ENCODE measurements around the gene ALPK3. TPM values are rescaled to one million over a fixed set of nuclear protein-coding genes. Genes with fewer than 3 reads are reported as not detected.
"Not testable (repeated sequence)": the region's sequence is repeated elsewhere in the genome, so short reads cannot be mapped to it uniquely, and the experiment has no call there.

Gene ALPK3
- total RNA-seq, 1 donor from 2014 or later: 181 TPM

- peaks cover 10% of the 10 kb centered on the region for H3K4me1 ChIP-seq
- no peak for DNase-seq
- TF ChIP-seq CTCF (IDR thresholded peaks at IDR 0.05; ENCODE audit: borderline replicate concordance): no peak
- no peaks in the 10 kb centered on the region for H3K27me3 ChIP-seq (ENCODE audit: low read depth)
- no peak overlapping the region for H3K4me3 ChIP-seq
- intact Hi-C loops (cut with micrococcal nuclease): no loop called here
- peak overlapping the region; percentile 33 for H3K27ac ChIP-seq (replicated peaks)
- H3K9me3 ChIP-seq (replicated peaks): no peaks in the 10 kb centered on the region
- peaks cover 35% of the 10 kb centered on the region for H3K36me3 ChIP-seq
These were observed 55.1 kb downstream of the ALPK3 start for GRCh38 chr15:84872009-84872910.

- intact Hi-C loops (cut with micrococcal nuclease): no loop called here
- no peaks in the 10 kb centered on the region for H3K9me3 ChIP-seq (replicated peaks)
- H3K27me3 ChIP-seq (ENCODE audit: low read depth): no peaks in the 10 kb centered on the region
- no peak overlapping the region for H3K27ac ChIP-seq (replicated peaks)
- no peak overlapping the region for H3K4me3 ChIP-seq
- DNase-seq: no peak
- no peak for TF ChIP-seq CTCF (IDR thresholded peaks at IDR 0.05; ENCODE audit: borderline replicate concordance)
- H3K4me1 ChIP-seq: peaks cover 10% of the 10 kb centered on the region
- H3K36me3 ChIP-seq: peaks cover 17% of the 10 kb centered on the region
These were observed 56.8 kb downstream of the ALPK3 start for GRCh38 chr15:84873997-84874396.

GRCh38 chr15:84874981-84875699 lies 58.0 kb downstream of the ALPK3 start:
- Histone ChIP-seq H3K9me3 (replicated peaks) (no peaks in the 10 kb centered on the region), H3K4me1 (peaks cover 10% of the 10 kb centered on the region), H3K4me3 (no peak overlapping the region), H3K27me3 (ENCODE audit: low read depth) (no peaks in the 10 kb centered on the region), H3K27ac (replicated peaks) (peak overlapping the region; percentile 8), H3K36me3 (peaks cover 7% of the 10 kb centered on the region)
- intact Hi-C loops (cut with micrococcal nuclease): no loop called here
- no peak for DNase-seq
- no peak for TF ChIP-seq CTCF (IDR thresholded peaks at IDR 0.05; ENCODE audit: borderline replicate concordance)

- H3K9me3 ChIP-seq (replicated peaks): no peaks in the 10 kb centered on the region
- no peak overlapping the region for H3K27ac ChIP-seq (replicated peaks)
- no peaks in the 10 kb centered on the region for H3K27me3 ChIP-seq (ENCODE audit: low read depth)
- DNase-seq: no peak
- intact Hi-C loops (cut with micrococcal nuclease): no loop called here
- H3K4me1 ChIP-seq: peaks cover 10% of the 10 kb centered on the region
- no peaks in the 10 kb centered on the region for H3K36me3 ChIP-seq
- no peak for TF ChIP-seq CTCF (IDR thresholded peaks at IDR 0.05; ENCODE audit: borderline replicate concordance)
- H3K4me3 ChIP-seq: no peak overlapping the region
These were observed 59.1 kb downstream of the ALPK3 start for GRCh38 chr15:84876269-84876668.

- H3K36me3 ChIP-seq; H3K27ac ChIP-seq (replicated peaks); DNase-seq; H3K27me3 ChIP-seq (ENCODE audit: low read depth); H3K4me3 ChIP-seq; H3K9me3 ChIP-seq (replicated peaks); H3K4me1 ChIP-seq; intact Hi-C loops (cut with micrococcal nuclease): not testable (repeated sequence)
These were observed 60.5 kb downstream of the ALPK3 start for GRCh38 chr15:84877701-84878100.

GRCh38 chr15:84878504-84878903 lies 61.3 kb downstream of the ALPK3 start:
- intact Hi-C loops (cut with micrococcal nuclease): no loop called here
- H3K36me3 ChIP-seq: no peaks in the 10 kb centered on the region
- TF ChIP-seq CTCF (IDR thresholded peaks at IDR 0.05; ENCODE audit: borderline replicate concordance): peak; percentile 71
- H3K27ac ChIP-seq (replicated peaks): no peak overlapping the region
- H3K4me3 ChIP-seq: no peak overlapping the region
- H3K27me3 ChIP-seq (ENCODE audit: low read depth): no peaks in the 10 kb centered on the region
- H3K4me1 ChIP-seq: peaks cover 14% of the 10 kb centered on the region
- peak; percentile 60 for DNase-seq
- H3K9me3 ChIP-seq (replicated peaks): no peaks in the 10 kb centered on the region
